ENCODE results near the gene MEGF8. TPM values are rescaled to one million over a fixed set of nuclear protein-coding genes. Genes with fewer than 3 reads are reported as not detected.

Gene MEGF8
- total and polyA plus RNA-seq, 10 of the 15 experiments (the other 5 are each of a cell fraction or from before 2014, with no cell fraction given): 0.43 to 12.8 (median 2.7) TPM

DNA sequence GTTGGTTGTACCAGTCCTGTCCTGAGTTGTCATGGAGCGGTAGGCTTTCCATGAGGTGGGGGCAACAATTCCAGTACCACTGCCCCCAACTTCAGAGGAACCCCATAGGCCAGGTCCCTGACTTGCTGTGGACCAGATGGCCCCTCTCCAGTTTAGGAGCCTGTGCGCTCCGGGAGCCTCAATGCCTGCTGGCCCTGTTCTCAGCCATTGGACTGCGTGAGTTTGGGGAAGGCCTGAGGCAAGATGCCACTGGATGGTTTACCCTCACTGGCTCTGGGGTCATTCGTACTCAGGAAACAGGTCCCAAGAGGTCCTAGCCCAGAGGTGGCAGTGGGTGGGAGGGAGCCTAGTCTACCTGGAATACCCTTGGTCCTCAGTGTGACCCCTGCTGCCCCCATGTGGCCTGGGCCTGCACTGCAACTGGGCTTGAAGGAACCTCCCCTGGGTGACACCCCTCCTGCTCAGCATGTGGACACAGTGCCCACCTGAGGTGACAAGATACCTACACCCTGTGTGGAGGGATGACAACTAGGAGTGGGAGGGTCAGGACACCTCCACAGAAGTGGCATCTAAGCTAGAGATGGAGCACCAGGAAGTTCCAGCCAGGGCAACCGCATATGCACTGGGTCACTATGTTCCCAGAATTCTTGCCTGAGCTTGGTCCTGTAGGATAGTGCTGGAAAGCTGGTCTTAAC lies 29.5 kb upstream of the MEGF8 start (continued):
- TF ChIP-seq, protein P1, sequence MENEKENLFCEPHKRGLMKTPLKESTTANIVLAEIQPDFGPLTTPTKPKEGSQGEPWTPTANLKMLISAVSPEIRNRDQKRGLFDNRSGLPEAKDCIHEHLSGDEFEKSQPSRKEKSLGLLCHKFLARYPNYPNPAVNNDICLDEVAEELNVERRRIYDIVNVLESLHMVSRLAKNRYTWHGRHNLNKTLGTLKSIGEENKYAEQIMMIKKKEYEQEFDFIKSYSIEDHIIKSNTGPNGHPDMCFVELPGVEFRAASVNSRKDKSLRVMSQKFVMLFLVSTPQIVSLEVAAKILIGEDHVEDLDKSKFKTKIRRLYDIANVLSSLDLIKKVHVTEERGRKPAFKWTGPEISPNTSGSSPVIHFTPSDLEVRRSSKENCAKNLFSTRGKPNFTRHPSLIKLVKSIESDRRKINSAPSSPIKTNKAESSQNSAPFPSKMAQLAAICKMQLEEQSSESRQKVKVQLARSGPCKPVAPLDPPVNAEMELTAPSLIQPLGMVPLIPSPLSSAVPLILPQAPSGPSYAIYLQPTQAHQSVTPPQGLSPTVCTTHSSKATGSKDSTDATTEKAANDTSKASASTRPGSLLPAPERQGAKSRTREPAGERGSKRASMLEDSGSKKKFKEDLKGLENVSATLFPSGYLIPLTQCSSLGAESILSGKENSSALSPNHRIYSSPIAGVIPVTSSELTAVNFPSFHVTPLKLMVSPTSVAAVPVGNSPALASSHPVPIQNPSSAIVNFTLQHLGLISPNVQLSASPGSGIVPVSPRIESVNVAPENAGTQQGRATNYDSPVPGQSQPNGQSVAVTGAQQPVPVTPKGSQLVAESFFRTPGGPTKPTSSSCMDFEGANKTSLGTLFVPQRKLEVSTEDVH (IDR thresholded peaks at IDR 0.05; ENCODE audit: low read depth, partially characterized antibody): no peak
- TF ChIP-seq IKZF2 (IDR thresholded peaks at IDR 0.05): no peak
- TF ChIP-seq KAT2A (conservative IDR thresholded peaks at IDR 0.05; ENCODE audit: control insufficient read depth, low read depth, low read length): no peak
- TF ChIP-seq MYB (IDR thresholded peaks at IDR 0.05; ENCODE audit: borderline replicate concordance, low read depth, low read length): no peak
- no peak for TF ChIP-seq RAD51 (IDR thresholded peaks at IDR 0.05)
- no peak for TF ChIP-seq TAF1 (IDR thresholded peaks at IDR 0.05; ENCODE audit: borderline replicate concordance, low read depth, low read length)
- no peak for TF ChIP-seq CHD4 (IDR thresholded peaks at IDR 0.05)
- no peak for TF ChIP-seq FOXK2 (IDR thresholded peaks at IDR 0.05)
- TF ChIP-seq RUNX3 (IDR thresholded peaks at IDR 0.05; ENCODE audit: low read length): no peak; the same call in 1 of the 2 replicates
- TF ChIP-seq EZH2 (IDR thresholded peaks at IDR 0.05; ENCODE audit: borderline replicate concordance, control insufficient read depth, low read depth, low read length): no peak
- TF ChIP-seq, protein P2, sequence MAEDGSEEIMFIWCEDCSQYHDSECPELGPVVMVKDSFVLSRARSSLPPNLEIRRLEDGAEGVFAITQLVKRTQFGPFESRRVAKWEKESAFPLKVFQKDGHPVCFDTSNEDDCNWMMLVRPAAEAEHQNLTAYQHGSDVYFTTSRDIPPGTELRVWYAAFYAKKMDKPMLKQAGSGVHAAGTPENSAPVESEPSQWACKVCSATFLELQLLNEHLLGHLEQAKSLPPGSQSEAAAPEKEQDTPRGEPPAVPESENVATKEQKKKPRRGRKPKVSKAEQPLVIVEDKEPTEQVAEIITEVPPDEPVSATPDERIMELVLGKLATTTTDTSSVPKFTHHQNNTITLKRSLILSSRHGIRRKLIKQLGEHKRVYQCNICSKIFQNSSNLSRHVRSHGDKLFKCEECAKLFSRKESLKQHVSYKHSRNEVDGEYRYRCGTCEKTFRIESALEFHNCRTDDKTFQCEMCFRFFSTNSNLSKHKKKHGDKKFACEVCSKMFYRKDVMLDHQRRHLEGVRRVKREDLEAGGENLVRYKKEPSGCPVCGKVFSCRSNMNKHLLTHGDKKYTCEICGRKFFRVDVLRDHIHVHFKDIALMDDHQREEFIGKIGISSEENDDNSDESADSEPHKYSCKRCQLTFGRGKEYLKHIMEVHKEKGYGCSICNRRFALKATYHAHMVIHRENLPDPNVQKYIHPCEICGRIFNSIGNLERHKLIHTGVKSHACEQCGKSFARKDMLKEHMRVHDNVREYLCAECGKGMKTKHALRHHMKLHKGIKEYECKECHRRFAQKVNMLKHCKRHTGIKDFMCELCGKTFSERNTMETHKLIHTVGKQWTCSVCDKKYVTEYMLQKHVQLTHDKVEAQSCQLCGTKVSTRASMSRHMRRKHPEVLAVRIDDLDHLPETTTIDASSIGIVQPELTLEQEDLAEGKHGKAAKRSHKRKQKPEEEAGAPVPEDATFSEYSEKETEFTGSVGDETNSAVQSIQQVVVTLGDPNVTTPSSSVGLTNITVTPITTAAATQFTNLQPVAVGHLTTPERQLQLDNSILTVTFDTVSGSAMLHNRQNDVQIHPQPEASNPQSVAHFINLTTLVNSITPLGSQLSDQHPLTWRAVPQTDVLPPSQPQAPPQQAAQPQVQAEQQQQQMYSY (CRISPR knock-in tag; IDR thresholded peaks at IDR 0.05): no peak
- TF ChIP-seq, protein P3, sequence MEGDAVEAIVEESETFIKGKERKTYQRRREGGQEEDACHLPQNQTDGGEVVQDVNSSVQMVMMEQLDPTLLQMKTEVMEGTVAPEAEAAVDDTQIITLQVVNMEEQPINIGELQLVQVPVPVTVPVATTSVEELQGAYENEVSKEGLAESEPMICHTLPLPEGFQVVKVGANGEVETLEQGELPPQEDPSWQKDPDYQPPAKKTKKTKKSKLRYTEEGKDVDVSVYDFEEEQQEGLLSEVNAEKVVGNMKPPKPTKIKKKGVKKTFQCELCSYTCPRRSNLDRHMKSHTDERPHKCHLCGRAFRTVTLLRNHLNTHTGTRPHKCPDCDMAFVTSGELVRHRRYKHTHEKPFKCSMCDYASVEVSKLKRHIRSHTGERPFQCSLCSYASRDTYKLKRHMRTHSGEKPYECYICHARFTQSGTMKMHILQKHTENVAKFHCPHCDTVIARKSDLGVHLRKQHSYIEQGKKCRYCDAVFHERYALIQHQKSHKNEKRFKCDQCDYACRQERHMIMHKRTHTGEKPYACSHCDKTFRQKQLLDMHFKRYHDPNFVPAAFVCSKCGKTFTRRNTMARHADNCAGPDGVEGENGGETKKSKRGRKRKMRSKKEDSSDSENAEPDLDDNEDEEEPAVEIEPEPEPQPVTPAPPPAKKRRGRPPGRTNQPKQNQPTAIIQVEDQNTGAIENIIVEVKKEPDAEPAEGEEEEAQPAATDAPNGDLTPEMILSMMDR (IDR thresholded peaks at IDR 0.05 in 2 of 3, conservative IDR thresholded peaks at IDR 0.05 in 1 of 3; ENCODE audit: control insufficient read depth in 2 of 3, extremely low read depth in 1 of 3, insufficient read depth in 1 of 3, low read depth in 3 of 3, low read length in 3 of 3): peak; percentile 97 to 99 (median 99)

Measured in GM12878 (cell line).